GM21786 (cell line): ENCODE results near the gene EIF2B2.

Experiments used
- ATAC-seq: cut with Tn5 transposase; IDR thresholded peaks from one replicate; pipeline ENCODE4 v1.9.1; 2021; ENCODE audit not compliant: unreplicated experiment

The EIF2B2 gene

DNA sequence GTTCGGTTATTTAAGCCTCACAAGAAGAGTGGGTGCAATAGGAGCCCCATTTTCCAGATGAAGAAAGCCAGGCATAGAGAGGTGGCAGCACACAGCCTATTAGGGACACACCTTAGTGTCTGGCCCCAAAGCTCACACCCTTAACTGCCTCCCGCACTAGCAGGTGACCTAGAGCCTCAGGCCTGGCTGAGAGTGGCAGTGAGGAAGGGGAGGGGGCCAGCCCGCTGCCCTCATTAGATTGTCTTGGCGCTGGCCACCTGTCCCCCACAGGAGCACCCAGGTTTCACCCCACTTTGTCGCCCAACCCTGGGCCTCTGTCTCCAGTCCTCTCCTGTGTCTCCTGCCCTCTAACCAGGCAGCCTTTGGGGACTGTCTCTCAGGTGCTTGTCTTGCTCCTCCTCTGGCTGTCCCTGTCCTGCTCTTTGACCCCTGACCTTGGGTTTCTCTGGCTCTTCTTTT is 28.8 kb upstream of the EIF2B2 start:
- ATAC-seq, result no peak

DNA sequence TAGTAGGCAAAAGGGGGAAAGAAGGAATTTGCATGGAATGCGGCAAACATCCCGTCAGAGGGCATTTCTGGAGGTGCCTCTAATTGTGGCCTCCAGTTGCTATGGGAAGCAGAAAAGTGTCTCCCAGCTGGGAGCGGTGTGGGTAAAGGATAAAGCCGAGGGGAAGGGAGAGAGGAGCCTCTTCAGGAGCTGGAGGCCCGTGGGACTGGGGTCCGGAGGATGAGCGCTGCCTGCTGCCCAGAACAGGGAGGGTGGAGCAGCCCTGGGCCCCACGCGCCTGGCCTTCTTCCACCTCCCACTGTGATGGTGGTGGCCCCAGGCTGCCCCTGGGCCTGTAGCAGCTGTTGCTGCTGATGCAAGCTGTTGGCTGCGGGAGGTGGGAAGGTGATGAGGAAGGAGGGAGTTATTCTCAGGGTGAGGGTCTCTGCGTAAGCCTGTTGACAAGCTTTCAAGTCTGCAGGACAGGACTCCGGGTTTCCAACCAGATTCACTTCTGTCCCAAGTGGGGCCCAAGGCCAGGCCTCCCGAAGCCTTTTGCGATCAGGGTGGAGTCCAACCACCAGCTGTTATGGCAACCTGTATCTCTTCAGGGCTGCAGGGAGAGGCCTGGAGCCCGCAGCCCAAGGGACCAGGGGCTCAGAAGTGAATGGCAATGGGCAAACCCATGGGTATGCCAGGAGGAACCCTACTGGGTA is 28.2 kb upstream of the EIF2B2 start:
- ATAC-seq, result no peak

DNA sequence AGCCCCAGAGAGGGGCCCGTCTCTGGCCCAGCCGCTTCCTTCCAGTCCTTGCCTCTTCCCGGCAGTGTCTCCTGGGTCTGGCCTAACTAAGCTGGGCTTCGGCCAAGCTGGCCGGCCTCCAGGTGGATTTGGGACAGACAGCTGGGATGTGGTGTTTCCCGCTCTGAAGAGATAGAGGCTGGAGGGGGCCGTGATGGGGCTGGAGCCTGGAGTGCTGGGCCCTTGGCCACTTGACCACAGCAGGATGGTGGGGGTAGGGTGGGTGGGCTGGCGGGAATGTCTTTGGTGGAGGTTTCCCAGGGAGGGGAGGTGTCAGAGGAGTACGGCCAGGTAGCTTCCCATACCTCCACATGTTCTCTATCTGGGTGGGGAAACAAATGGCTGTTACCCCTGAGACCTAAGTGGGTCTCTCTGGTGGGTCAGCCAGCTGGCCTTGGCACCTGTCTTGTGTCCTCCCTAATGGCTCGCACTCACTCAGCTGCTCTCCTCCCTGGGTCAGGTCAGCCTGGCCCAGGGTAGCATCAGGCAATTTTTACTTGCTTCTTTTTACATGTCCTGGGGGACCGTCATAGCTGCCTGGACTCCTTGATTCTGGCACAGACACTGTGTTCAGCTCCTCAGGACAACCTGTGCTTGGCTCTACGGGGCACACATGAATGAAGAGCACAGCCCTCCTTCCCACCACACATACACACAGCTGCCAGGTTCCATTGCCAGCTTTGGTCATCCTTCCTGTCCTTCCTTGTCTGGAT is 27.5 kb upstream of the EIF2B2 start:
- no peak for ATAC-seq

DNA sequence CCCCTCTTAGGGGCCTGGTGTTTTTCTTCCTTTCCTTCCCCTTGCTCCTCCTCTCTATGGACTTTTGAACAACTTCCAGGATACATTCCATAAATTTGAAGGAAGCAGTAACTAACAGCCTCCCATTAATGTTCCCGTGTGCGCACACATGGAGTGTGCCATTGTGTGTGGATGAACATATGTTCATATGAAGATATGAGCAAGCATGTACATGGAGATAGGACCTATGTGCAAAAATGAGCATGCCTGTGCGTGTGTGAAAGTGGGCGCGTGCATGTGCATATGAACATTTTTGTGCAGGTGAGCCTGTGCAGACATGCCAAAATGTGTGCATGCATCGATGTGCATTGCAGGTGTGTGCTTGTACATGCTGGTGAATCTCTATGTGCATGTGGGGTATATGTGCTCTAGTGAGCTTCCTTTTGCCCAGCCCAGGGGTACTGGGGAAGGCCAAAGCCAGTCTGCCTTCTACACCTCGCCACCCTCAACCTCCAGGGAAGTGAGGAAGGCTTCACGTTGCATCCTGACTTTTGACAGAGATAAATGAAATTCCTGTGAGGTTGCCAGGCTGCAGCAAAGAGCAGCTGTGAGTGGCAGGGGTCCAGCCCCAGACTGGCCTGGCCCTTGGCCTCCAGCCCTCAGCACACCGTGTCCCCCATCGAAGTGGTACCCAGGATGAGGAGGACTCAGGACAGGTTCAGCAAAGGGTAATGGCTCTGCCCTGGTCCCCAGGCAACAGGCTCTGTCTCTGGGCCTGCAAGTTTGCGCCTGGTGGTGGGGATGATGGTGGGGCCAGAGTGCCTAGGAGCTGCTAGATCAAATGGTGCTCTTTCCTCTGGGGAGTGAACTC is 26.2 kb upstream of the EIF2B2 start:
- ATAC-seq, result no peak

DNA sequence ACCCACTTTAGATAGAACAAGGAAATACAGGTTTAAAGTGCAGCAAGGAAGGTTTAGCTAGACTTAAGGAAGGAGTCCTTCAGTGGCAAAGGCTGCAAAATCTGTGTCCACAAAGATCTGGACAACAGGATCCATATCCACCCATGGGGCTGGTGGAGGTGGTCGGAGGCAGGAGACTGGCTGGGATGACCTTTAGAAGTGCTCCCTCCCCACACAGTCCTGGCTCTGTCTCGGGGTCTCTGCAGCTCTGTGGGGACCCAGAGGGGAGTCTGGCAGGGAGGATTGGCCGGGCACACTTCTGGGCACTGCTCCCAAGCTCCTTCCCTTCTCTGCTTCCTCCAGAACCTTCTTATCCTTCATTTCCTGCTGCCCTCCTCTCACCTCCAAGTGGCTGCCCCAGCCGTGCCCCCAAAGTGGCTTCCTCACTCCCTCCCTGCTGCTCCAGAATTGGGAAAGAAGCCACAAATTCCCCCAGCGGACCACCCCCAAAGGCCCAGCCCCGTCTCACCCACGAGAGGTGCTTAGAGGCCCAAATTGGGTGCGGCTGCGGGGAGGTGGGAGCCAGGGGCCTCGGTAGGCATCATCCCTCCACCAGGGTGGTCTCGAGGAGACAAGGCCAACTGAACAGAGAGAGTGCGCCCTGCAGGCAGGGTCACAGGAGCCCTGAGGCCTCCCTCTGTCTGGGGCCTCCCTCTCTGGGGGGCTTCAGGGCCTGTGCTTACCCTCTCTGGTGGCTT is 25.4 kb upstream of the EIF2B2 start:
- no peak for ATAC-seq

DNA sequence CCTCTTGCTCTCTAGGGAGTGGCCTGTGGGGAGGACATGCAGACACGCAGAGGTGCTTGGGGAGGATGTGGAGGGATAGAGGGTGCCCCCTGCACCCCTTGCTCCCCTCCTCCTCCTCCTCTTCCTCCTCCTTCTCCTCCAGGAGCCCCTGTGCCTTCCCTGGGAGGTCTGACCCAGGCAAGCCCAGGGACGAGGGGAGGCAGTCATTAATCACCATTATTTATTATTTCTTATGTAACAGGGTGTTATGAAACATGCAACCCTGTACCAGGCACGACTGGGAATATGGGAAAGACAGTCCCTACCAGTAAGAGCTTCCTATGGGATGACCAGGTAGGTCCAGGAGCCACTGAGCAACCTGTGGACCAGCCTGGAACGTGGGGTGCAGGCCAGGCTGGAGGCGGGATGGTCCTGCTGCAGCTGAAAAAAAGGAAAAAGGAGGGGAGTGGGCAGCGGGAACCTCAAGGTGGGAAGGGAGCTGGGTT is 24.8 kb upstream of the EIF2B2 start:
- no peak for ATAC-seq

DNA sequence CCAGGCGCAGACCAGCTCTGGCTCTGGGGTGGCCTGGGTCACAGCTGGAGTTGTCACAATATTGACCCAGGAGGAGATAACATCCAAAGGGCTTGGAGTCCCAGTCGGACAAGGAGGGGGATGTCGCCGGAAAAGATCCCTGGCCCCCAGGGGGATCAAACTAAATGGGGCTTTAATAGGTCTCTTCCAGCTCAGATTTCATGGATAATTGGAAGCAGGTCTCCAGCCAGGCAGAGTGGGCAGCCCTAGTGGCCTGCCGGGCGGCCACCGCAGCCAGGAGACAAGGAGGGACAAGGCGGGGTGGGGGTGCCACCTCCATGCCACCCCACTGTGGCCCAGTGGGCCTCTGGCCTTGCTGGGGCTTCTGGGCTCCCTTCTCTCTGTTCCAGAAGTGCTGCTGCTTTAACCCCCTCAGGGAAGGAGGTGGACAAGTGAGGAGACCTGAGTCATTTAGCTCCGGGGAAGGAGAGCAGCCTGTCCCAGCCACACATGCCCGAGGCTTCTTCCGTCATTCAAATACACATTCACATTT is 24.2 kb upstream of the EIF2B2 start:
- ATAC-seq, result no peak

DNA sequence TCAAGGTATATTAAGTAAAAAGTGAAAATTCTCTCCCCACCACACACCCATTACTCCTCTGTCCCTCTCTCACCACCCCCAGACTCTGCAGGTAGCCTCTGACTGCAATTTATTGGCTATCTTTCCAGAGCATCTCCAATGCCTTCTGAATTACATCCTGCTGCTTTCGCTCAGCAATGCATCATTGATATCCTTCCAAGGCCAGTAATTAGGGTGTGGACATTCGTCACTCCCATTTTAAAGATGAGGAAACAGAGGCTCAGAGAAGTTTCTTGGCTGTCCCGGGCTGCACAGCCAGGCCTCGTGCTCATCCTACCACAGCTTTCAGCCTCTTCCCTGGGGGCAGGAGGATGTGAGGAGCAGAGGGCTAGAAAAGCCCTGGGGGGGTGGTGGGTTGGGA is 23.7 kb upstream of the EIF2B2 start:
- no peak for ATAC-seq

DNA sequence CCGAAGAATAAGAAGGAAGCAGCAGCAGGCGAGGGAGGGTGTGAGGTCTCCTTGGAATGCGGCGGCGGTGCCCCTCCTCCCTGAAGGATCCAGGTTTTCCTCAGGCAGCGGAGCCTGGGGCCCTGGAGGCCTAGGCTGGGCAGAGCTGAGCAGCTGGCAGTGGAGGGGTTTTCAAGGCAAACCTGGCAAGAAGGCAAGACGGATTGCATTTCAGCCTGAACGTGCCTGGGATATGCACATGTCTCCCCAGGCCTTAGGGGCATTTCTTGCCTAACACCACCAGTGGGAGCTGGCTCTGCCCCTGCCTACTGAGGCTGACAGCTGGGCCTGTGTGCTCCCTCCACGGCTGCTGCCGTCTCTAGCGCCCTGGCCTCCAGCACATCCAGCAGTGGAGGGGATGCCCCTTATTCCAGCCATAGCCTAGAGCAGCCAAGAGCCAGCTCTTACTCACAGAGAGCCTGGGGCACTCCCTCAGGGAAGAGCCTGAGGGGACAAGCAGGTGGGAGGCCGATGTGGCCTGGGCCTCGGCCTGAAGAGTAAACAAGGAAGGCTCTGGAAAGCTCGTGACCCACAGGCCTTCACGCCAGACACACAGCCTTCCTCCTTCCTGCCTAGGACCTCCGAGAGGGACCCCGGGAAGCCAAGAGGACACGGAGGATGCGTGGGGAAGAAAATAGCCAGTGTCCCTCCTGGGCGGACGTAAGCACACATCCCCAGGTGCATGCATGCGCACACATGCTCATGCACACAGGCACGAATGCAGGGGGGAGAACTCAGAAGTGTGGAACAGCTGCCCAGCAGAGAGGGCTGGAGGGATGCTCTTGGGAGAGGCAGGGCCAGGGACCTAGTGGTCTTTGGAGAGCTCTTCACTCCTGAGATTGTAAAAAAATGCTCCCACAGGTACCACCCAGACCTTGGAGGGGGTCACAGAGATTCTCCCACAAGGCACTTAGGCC is 23.0 kb upstream of the EIF2B2 start:
- no peak for ATAC-seq

DNA sequence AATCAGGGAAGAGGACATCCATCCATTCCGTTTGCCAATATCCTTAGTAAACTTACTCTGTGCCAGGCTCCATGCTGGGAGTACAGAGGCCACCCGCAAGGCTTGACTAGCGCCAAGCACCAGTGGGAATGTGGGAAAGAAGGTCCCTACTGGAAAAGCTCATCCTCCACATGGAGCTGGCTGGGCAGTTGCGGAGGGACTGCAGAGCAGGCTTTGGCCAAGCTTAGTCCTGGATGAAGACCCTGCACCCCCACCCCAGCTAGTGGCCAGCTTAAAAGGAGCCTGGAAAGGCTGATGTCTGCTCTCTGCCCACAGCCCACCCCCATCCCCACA is 22.4 kb upstream of the EIF2B2 start:
- ATAC-seq, result no peak

DNA sequence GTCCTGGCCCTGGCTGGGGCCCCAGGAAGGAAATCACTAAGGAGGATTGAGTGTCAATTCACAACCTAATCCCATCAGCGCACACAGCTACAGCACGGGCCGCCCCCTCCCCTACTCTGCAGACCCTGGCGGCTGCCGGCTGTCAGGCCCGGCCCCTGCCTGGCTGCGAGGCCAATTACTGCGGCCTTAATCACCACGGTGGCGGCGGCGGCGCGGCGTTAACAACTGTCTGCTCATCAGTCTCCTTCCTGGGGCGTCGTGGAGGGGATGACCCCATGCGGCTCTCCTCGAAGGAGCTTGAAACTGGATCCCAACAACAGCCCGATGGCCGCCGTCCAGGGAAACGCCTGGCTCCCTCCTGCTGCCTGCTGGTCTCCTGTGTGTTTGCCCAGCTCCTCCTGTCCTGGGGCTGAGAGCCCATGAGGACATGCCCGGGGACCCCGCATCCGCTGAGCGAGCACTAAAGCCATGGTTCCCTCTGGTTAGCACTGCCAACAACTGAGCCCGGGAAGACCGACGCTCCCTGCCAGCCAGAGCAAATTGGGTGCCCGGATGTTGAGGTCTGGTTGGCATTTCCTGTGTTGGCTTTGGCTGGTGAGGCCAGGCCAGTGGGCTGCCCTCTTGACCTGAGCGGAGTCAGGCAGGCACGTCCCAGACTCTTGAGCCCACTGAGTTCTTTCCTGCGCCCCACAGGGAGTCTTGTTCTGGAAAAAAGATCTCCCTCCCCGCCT is 21.8 kb upstream of the EIF2B2 start:
- no peak for ATAC-seq

DNA sequence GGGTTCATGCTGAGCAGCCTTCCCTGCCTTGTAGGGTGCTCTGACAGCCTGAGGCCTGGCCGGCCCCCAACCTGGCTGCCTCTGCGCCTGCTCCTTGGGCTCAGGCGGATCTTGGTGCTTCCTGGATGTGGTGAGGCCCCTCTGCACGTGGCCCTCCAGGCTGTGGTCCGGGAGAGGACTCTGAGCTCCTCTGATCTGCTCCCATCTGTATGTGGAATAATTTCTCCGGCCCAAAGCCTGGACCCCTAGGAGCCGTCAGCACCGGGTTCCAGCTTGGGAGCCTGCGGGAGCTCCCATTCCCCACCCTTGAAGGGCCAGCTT is 21.3 kb upstream of the EIF2B2 start:
- no peak for ATAC-seq

DNA sequence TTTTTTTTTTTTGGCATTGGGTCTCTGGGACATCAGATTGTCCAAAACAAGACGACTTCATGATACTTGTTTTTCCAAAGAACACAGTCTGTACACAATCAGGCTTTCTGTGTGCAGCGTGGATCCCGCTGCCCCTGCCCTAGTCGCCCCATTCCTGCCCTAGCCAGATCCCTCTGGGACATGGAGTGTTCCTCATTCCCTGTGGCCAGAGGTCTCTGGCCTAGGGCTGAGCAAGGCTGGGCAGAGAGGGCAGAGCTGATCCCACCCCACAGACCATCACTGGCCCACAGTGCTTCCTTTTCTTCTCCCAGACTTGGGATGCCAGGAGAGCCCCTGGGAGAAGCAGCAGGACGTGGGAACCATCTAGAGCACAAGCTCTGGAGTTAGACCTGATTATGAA is 20.9 kb upstream of the EIF2B2 start:
- no peak for ATAC-seq

DNA sequence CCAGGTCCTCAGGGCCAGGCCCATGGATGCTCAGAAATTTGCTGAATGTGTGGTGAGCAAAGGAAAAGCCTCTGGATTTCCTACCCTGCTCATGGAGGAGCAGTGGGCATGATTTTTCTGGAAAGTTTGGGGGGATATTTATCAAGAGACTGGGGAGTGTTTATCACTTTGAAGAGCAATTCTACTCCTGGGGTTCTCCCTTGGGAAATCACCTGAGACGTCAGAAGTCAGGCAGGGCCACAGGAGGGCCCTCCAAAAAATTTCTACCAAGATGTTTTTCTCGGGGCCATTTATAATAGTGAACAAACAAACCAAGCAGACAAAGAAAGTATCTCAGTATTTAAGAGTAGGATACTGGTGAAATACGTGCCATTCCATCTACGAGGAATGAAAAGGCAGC is 20.1 kb upstream of the EIF2B2 start:
- no peak for ATAC-seq

DNA sequence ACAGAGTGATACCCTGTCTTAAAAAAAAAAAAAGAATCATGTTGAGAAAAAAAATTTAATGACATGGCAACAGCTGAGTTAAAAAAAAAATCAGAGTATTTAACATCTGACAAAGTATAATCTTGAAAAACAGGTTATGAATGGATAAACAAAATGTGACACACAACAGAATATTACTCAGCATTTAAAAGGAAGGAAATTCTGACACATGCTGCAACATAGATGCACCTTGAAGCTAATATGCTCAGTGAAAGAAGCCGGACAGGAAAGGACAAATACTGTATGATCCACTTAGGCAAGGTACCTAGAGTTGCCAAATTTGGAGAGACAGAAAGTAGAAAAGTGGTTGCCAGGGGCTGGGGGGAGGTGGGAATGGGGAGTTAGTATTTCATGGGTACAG is 19.4 kb upstream of the EIF2B2 start:
- ATAC-seq, result no peak

DNA sequence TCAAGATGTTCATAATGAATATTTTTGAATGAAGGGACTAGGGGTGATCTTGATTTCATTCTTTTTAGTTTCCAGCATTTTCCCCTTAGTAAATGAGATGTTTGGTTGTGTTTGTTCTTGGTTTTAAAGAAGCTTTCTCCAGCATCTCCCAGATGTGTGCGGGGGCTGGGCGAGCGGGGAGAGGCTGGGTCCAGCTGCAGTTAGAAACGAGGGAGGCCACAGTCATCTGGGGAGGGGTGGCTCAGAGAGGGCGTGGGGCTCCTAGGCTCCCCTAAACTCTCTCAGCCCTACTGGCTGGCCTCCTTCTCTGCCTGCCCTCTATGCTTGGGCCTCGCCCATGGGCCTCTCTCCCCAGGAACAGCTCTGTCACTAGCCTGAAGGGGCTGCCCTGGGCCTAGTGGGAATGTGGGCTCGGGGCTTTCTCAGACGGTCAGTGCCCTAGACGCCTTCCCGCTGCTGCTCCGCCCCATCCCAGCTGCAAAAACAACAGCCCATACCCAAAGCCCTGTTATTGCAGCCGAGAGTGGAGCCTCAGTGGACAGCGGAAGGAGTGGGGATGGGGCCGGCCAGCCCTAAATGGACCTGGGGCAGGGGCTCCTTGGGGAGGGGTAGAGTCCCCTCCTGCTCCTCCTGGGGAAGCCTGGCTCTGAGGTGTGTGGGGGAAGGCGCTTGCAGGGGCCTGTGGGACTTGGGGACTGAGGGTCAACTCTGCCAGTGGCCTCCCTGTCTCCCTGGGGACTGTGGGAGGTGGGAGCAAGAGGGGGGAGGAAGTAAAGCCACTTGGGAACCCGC is 18.3 kb upstream of the EIF2B2 start:
- ATAC-seq, result no peak

DNA sequence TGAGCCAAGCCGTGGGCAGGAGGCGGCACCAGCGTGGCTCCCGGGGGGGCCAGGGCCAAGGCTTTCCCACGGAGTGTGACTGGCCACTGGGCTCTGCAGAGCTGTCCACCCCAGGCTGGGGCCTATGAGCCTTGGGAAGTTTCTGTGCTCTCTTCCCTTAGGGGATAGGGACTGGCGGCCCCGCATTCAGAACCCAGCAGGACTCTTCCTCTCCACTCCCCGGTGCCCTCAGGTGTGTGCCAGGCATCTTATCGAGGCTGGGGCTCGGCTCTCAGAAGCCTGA is 17.8 kb upstream of the EIF2B2 start:
- ATAC-seq, result no peak

DNA sequence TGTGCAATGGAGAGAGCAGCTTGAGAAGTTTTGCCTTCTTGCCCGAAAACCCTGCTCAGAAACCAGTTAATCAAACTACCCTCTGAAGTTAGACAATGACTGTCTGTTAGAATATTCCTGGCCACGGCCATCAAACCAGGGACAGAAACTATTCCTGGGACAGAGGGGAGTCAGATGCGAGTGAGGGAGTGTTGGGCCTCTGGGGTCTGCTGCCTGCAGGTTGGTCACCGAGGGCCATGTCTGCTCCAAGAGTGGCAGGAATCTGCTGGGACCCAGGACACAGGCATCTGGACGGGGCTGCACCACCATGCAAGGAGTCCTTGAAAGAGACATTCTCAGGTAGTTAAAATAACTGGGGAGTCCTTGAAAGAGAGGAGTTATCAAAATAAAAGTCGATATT is 16.9 kb upstream of the EIF2B2 start:
- no peak for ATAC-seq

DNA sequence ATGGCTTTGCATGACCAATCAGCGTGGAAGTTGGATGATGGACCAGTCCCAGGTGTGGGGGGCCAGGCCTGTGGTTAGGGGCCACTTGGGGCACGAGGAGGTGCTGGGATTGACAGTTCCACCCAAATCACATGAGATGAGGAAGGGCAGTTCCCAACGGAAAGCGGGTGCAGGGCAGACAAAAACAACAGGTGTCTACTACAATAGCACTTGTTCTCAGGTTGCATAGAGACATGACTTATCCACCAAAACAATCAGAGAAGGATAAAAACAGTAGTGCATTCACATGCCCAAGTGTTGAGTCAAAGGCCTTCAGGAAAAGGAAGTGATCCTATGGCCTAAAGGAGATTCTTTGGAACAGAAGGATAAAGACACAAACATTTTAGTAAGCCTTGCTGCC is 14.6 kb upstream of the EIF2B2 start:
- no peak for ATAC-seq
